ENCODE data around the gene GPR3.

The GPR3 gene

GRCh38 chr1:27392096-27392777 lies at the start of gene GPR3:
Gene GPR3, plus strand, starts transcription at chr1:27392622. Its CDS starts 1,177 bp downstream, at chr1:27393799.
- DNase-seq (ENCODE audit: low read depth, low spot score) = peak; percentile 95

GRCh38 chr1:27342778-27343638 lies 49.4 kb upstream of the GPR3 start:
- DNase-seq (ENCODE audit: low read depth, low spot score) = peak; percentile 54

- no peak for DNase-seq (ENCODE audit: low read depth, low spot score)
Observed at GRCh38 chr1:27343639-27344025, 48.8 kb upstream of the GPR3 start.

- no peak for DNase-seq (ENCODE audit: low read depth, low spot score)
Observed at GRCh38 chr1:27345272-27345671, 47.1 kb upstream of the GPR3 start.

GRCh38 chr1:27346357-27346756 lies 46.1 kb upstream of the GPR3 start:
- DNase-seq (ENCODE audit: low read depth, low spot score) = no peak

- DNase-seq (ENCODE audit: low read depth, low spot score) = peak; percentile 70
Observed at GRCh38 chr1:27346991-27347624, 45.3 kb upstream of the GPR3 start.

- DNase-seq (ENCODE audit: low read depth, low spot score) = peak; percentile 83
Observed at GRCh38 chr1:27348861-27349783, 43.3 kb upstream of the GPR3 start.

- DNase-seq (ENCODE audit: low read depth, low spot score) = peak; percentile 85
Observed at GRCh38 chr1:27349784-27350662, 42.4 kb upstream of the GPR3 start.

GRCh38 chr1:27350663-27351540 lies 41.5 kb upstream of the GPR3 start:
- peak; percentile 96 for DNase-seq (ENCODE audit: low read depth, low spot score)

- no peak for DNase-seq (ENCODE audit: low read depth, low spot score)
Observed at GRCh38 chr1:27351541-27352107, 40.8 kb upstream of the GPR3 start.

GRCh38 chr1:27353166-27353565 lies 39.3 kb upstream of the GPR3 start:
- no peak for DNase-seq (ENCODE audit: low read depth, low spot score)

GRCh38 chr1:27353629-27354028 lies 38.8 kb upstream of the GPR3 start:
- DNase-seq (ENCODE audit: low read depth, low spot score) = no peak

- DNase-seq (ENCODE audit: low read depth, low spot score) = no peak
Observed at GRCh38 chr1:27355683-27356082, 36.7 kb upstream of the GPR3 start.

GRCh38 chr1:27356277-27356618 lies 36.2 kb upstream of the GPR3 start:
- no peak for DNase-seq (ENCODE audit: low read depth, low spot score)

GRCh38 chr1:27356619-27357280 lies 35.7 kb upstream of the GPR3 start:
- DNase-seq (ENCODE audit: low read depth, low spot score) = peak; percentile 53

GRCh38 chr1:27357281-27358037 lies 35.0 kb upstream of the GPR3 start:
- peak; percentile 97 for DNase-seq (ENCODE audit: low read depth, low spot score)

- no peak for DNase-seq (ENCODE audit: low read depth, low spot score)
Observed at GRCh38 chr1:27358038-27358927, 34.1 kb upstream of the GPR3 start.

Measured in ELF-1 (cell line).